Memory B cell (primary cell): ENCODE measurements around the gene ENTR1.

Source experiments
- ATAC-seq: fragments of 150-1000 bp; cut with Tn5 transposase; 2 replicates; pipeline ENCODE4 v1.10.0; 2021; ENCODE audit warnings: low read depth, mild to moderate bottlenecking, moderate library complexity
- DNase-seq, 2 donors: peaks; one replicate each; pipeline ENCODE4 v3.0.0; 2022; ENCODE audit warnings: low spot score in 2 of 2
- H3K27ac Mint-ChIP-seq: one replicate; pipeline ENCODE4 v1.8.0; 2022; ENCODE audit warnings: mild to moderate bottlenecking, moderate library complexity, mixed read lengths
- H3K27me3 Mint-ChIP-seq: one replicate; pipeline ENCODE4 v1.8.0; 2022; ENCODE audit warnings: mixed read lengths
- H3K36me3 Mint-ChIP-seq: one replicate; pipeline ENCODE4 v1.8.0; 2022; ENCODE audit warnings: mild to moderate bottlenecking, mixed read lengths
- H3K4me1 Mint-ChIP-seq: one replicate; pipeline ENCODE4 v1.8.0; 2022; ENCODE audit warnings: mixed read lengths
- H3K4me3 Mint-ChIP-seq: one replicate; pipeline ENCODE4 v1.8.0; 2022; ENCODE audit warnings: mild to moderate bottlenecking, moderate library complexity, mixed read lengths
- H3K9me3 Mint-ChIP-seq: one replicate; pipeline ENCODE4 v1.8.0; 2022; ENCODE audit warnings: mixed read lengths

Gene ENTR1

GRCh38 chr9:136364942-136365774, 45.3 kb downstream of the ENTR1 start:
- no peak overlapping the region for H3K27ac Mint-ChIP-seq
- H3K4me3 Mint-ChIP-seq, result no peak overlapping the region
- H3K9me3 Mint-ChIP-seq, result no peaks in the 10 kb centered on the region
- H3K4me1 Mint-ChIP-seq, result peaks cover 6% of the 10 kb centered on the region
- ATAC-seq, result no peak
- peaks cover 1% of the 10 kb centered on the region for H3K36me3 Mint-ChIP-seq
- DNase-seq, result no peak
- peaks cover 1% of the 10 kb centered on the region for H3K27me3 Mint-ChIP-seq

DNA sequence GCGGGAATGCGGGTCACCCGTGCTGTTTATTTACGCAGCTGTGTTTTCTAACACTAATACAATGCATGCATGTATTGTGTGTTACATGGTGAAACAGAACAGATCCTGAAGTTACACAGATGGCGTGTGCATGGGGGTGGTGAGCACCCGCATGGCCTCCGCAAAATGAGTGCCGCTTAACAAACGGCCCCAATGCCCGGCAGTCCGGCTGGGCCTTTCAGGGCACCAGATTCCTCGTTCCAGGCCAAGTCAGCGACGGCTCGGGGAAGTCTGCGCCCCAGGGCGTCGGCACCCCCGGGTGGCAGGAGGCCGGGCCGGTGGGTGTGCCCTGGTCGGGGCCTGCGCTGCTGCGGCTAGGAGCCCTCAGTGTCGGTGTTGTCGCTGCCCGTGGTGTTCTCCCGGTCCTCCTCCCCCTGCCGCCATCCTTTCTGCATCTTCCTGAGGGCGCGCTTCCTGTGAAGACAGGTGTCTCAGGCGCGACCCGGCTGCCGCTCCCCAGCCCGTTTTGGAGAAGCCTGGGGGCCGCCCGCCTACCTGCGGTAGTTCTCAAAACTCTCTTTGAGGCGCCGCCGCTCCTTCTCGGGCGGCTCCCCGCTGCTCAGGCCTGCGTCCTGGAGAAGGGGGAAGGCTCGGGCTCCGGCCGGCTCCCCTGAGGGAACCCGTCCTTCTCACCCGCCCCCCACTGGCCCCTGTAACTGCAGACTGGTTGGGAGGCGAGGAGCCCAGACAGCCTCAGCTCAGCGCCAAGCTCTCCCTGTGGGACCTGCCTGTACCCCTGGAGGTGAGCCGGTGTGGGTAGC, 46.3 kb downstream of the ENTR1 start:
- DNase-seq, result no peak
- Mint-ChIP-seq H3K9me3 (no peaks in the 10 kb centered on the region), H3K4me3 (peak overlapping the region; percentile 64), H3K27me3 (peaks cover 1% of the 10 kb centered on the region), H3K4me1 (peaks cover 6% of the 10 kb centered on the region), H3K27ac (no peak overlapping the region), H3K36me3 (peaks cover 1% of the 10 kb centered on the region)
- ATAC-seq, result no peak

DNA sequence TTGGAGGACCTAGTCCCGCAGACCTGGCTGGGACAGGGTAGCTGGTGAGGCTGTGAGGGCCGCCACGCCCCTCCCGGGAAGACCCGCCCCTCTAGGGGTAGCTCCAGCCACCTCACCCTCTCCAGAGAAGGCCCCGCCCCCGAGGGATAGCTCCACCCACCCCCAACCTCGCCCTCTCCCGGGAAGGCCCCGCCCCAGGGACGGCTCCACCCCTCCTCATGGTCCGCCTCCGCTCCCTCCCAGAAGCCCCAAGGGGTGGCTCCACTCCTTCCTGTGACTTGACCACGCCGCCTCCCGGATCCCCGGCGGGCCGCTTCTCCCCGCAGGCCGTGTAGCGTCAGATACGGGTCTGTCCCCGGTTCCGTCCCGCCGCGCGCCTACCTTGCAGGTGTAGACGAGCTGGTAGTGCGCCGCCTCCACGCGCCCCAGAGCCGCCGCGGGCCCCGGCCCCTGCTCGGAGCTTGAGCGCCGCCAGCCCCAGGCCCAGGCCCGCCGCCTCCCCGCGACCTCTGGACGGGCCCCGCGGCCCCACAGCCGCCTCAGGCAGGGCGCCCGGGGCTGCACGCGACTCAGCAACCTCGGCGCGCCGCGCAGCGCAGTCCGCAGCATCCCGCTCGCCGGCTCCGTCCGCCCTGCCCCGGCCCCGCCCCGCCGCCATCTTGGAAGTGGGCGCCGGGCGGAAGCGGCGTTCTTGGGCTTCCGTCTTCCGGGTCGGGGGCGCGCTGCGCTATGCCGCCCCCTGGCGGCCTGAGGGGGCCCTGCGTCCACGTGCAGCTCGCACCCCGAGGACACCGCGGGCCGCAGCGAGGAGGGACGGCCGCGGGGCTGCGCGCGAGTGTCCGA, 47.1 kb downstream of the ENTR1 start, which contains the start of gene DNLZ:
Gene DNLZ (minus strand): TSS at position 639 of the 843 bp plus-strand sequence. CDS start 30 bp downstream, at position 609.
- Mint-ChIP-seq H3K27ac (peak within 1 kb of the TSS; percentile 35), H3K9me3 (no peaks in the 10 kb centered on the region), H3K27me3 (peaks cover 1% of the 10 kb centered on the region), H3K4me3 (peak within 1 kb of the TSS; percentile 89), H3K36me3 (peaks cover 1% of the 10 kb centered on the region), H3K4me1 (peaks cover 6% of the 10 kb centered on the region)
- ATAC-seq (peak; percentile 80), DNase-seq (peak; percentile 89 to 94)

DNA sequence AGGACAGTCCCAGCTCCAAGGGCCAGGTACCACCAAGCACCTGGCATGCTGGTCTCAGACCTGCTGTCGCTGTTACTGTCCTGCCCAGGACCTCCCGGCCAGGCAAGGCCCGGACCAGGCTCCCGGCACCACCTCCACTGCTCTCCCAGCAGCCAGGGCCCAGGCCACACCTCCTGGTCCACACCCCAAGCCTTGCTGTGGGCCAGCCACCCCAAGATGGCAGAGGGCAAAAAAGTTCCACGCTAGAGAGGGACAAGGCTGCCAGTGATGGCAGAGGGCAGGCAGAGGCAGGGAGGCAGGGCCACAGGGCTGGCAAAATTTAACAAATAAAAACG, 48.0 kb downstream of the ENTR1 start:
- DNase-seq (no peak), ATAC-seq (no peak)
- Mint-ChIP-seq H3K4me3 (no peak overlapping the region), H3K27ac (no peak overlapping the region), H3K36me3 (peaks cover 1% of the 10 kb centered on the region), H3K27me3 (no peaks in the 10 kb centered on the region), H3K9me3 (no peaks in the 10 kb centered on the region), H3K4me1 (peaks cover 6% of the 10 kb centered on the region)

DNA sequence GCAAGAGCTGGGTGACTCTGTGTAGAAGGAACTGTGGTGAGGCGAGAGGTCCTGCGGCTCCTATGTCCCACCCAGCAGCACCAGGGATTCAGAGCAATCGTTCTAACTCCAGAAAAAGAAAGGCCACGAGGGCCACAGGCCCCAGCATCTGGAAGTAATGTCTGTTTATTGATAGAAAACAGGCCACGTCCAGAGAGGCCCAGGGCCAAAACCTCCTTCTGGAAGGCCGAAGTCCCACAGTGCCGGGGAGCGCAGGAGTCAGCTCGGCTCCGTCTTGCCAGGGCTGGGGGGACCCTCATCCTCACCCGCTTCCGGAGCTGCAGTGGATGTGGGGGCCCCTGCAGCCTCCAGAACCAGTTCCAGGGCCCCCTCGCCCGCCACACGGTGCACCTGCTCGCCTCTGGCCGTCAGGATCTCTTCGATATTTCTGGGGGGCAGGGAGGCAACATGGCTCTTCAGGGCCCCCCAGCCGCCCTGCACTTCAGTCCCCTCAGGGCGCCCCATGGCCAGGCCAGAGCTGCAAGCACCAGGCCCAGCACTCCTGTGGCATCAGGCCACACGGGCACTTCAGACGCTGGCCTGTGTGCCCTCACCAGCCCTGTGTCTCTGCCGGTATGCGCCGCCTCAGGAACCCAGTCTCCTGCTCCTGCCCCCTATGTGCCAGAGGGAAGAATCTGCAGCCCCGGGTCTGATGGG, 48.5 kb downstream of the ENTR1 start:
- Mint-ChIP-seq H3K27me3 (no peaks in the 10 kb centered on the region), H3K4me3 (no peak overlapping the region), H3K36me3 (peaks cover 1% of the 10 kb centered on the region), H3K4me1 (peaks cover 6% of the 10 kb centered on the region), H3K9me3 (no peaks in the 10 kb centered on the region), H3K27ac (no peak overlapping the region)
- DNase-seq (no peak), ATAC-seq (no peak)

GRCh38 chr9:136361047-136361753, 49.2 kb downstream of the ENTR1 start:
- Mint-ChIP-seq H3K4me3 (no peak overlapping the region), H3K27me3 (peaks cover 2% of the 10 kb centered on the region), H3K9me3 (no peaks in the 10 kb centered on the region), H3K27ac (no peak overlapping the region), H3K36me3 (peaks cover 1% of the 10 kb centered on the region), H3K4me1 (peaks cover 6% of the 10 kb centered on the region)
- ATAC-seq (no peak), DNase-seq (no peak)

GRCh38 chr9:136359774-136360718, 50.4 kb downstream of the ENTR1 start:
- no peak overlapping the region for H3K4me3 Mint-ChIP-seq
- H3K36me3 Mint-ChIP-seq, result peaks cover 1% of the 10 kb centered on the region
- DNase-seq, result no peak
- H3K9me3 Mint-ChIP-seq, result no peaks in the 10 kb centered on the region
- H3K27ac Mint-ChIP-seq, result no peak overlapping the region
- peaks cover 2% of the 10 kb centered on the region for H3K27me3 Mint-ChIP-seq
- no peak for ATAC-seq
- H3K4me1 Mint-ChIP-seq, result no peaks in the 10 kb centered on the region

- no peaks in the 10 kb centered on the region for H3K9me3 Mint-ChIP-seq
- peaks cover 4% of the 10 kb centered on the region for H3K4me1 Mint-ChIP-seq
- no peak overlapping the region for H3K27ac Mint-ChIP-seq
- ATAC-seq, result no peak
- H3K36me3 Mint-ChIP-seq, result peaks cover 1% of the 10 kb centered on the region
- peaks cover 6% of the 10 kb centered on the region for H3K27me3 Mint-ChIP-seq
- H3K4me3 Mint-ChIP-seq, result no peak overlapping the region
- no peak for DNase-seq
Observed at GRCh38 chr9:136358888-136359287, 51.5 kb downstream of the ENTR1 start.

DNA sequence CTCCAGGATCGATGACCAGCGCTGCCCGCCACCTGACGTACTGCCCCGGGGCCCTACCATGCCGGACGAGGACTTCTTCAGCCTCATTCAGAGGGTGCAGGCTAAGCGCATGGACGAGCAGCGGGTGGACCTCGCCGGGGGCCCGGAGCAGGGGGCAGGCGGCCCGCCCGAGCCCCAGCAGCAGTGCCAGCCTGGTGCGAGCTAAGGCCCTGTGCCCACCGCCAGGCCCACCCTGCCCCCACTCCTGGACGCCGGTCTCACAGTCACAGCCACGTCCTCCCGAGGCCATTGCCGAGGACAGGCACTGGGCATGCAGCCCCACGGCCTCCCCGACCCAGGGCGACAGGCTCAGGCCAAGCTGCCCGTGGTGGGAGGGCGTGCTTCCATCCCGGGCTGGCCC, 52.4 kb downstream of the ENTR1 start:
- Mint-ChIP-seq H3K27ac (no peak overlapping the region), H3K27me3 (peaks cover 6% of the 10 kb centered on the region), H3K4me3 (no peak overlapping the region), H3K9me3 (no peaks in the 10 kb centered on the region), H3K36me3 (peaks cover 1% of the 10 kb centered on the region), H3K4me1 (peaks cover 4% of the 10 kb centered on the region)
- ATAC-seq (no peak), DNase-seq (no peak)

GRCh38 chr9:136357202-136357725, 53.1 kb downstream of the ENTR1 start:
- no peak for ATAC-seq
- H3K4me3 Mint-ChIP-seq, result no peak overlapping the region
- no peak for DNase-seq
- H3K27ac Mint-ChIP-seq, result no peak overlapping the region
- peaks cover 6% of the 10 kb centered on the region for H3K27me3 Mint-ChIP-seq
- H3K4me1 Mint-ChIP-seq, result peaks cover 4% of the 10 kb centered on the region
- H3K36me3 Mint-ChIP-seq, result no peaks in the 10 kb centered on the region
- no peaks in the 10 kb centered on the region for H3K9me3 Mint-ChIP-seq

DNA sequence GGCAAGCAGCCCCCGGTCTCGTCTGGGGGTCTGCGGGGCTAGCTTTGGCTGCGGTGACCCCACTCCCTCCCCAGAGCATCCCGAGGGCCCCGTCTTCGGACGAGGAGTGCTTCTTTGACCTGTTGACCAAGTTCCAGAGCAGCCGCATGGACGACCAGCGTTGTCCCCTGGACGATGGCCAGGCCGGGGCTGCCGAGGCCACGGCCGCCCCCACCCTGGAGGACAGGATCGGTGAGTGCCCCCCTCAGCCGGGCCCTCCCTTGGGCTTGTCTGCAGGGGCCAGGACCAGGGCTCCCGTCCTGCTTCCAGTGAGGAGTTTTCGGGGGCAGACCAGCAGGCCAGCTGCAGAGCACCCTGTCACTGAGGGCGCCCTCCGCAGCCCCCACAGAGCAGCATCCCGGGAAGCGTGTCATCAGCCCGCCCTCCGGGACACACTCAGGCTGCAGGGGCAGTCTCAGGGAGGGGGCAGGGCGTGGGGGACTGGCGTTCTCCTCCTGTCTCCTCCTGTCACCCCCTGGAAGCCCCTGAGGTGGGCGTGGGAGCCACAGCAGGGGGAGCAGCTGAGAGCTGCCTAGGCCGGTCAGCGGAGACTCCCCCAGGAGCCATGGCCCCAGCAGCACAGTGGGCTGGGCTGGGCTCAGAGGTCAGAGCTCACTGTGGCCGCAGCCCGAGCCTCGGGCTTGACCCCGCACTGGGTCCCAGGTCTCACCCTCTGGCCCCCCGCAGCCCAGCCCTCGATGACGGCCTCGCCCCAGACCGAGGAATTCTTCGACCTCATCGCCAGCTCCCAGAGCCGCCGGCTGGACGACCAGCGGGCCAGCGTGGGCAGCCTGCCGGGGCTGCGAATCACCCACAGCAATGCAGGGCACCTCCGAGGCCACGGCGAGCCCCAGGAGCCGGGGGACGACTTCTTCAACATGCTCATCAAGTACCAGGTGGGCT, 54.5 kb downstream of the ENTR1 start:
- Mint-ChIP-seq H3K27me3 (peaks cover 6% of the 10 kb centered on the region), H3K36me3 (no peaks in the 10 kb centered on the region), H3K4me1 (peaks cover 4% of the 10 kb centered on the region), H3K4me3 (no peak overlapping the region), H3K27ac (no peak overlapping the region), H3K9me3 (no peaks in the 10 kb centered on the region)
- no peak for ATAC-seq
- DNase-seq, result no peak
